HEK293 (cell line): ENCODE data around the gene BACH2.

Experiments used
- MZF1 ChIP-seq: fragments of 450-650 bp; formaldehyde crosslinking; IDR thresholded peaks from 2 replicates; pipeline ENCODE4 v1.5.1; 2017; ENCODE audit warnings: missing biosample characterization, missing genetic modification characterization, borderline replicate concordance
- ZBTB8A ChIP-seq: fragments of 450-650 bp; formaldehyde crosslinking; IDR thresholded peaks from 2 replicates; pipeline ENCODE4 v1.5.1; 2016; ENCODE audit warnings: missing biosample characterization, missing genetic modification characterization
- ZNF23 ChIP-seq: fragments of 450-650 bp; formaldehyde crosslinking; IDR thresholded peaks from 2 replicates; pipeline ENCODE4 v1.5.1; 2016; ENCODE audit warnings: missing biosample characterization, missing genetic modification characterization, borderline replicate concordance
- ZNF311 ChIP-seq: fragments of 450-650 bp; formaldehyde crosslinking; IDR thresholded peaks from 2 replicates; pipeline ENCODE4 v1.5.1; 2017; ENCODE audit warnings: missing biosample characterization, missing genetic modification characterization, borderline replicate concordance
- ZNF660 ChIP-seq: fragments of 450-650 bp; IDR thresholded peaks from 2 replicates; pipeline ENCODE4 v1.5.1; 2018; ENCODE audit warnings: missing biosample characterization, mild to moderate bottlenecking, missing genetic modification characterization
- ZSCAN16 ChIP-seq: fragments of 450-650 bp; formaldehyde crosslinking; IDR thresholded peaks from 2 replicates; pipeline ENCODE4 v1.5.1; 2016; ENCODE audit warnings: missing biosample characterization, missing genetic modification characterization
- TF ChIP-seq, protein P1 (sequence below): fragments of 450-650 bp; formaldehyde crosslinking; IDR thresholded peaks from 2 replicates; pipeline ENCODE4 v1.5.1; 2016; ENCODE audit warnings: missing biosample characterization, missing genetic modification characterization
- TF ChIP-seq, protein P2 (sequence below): fragments of 450-650 bp; formaldehyde crosslinking; IDR thresholded peaks from 2 replicates; pipeline ENCODE4 v1.5.1; 2016; ENCODE audit warnings: missing biosample characterization, missing genetic modification characterization
- TF ChIP-seq, protein P3 (sequence below): fragments of 450-650 bp; formaldehyde crosslinking; IDR thresholded peaks from 2 replicates; pipeline ENCODE4 v1.5.1; 2016; ENCODE audit warnings: missing biosample characterization, missing genetic modification characterization

DNA sequence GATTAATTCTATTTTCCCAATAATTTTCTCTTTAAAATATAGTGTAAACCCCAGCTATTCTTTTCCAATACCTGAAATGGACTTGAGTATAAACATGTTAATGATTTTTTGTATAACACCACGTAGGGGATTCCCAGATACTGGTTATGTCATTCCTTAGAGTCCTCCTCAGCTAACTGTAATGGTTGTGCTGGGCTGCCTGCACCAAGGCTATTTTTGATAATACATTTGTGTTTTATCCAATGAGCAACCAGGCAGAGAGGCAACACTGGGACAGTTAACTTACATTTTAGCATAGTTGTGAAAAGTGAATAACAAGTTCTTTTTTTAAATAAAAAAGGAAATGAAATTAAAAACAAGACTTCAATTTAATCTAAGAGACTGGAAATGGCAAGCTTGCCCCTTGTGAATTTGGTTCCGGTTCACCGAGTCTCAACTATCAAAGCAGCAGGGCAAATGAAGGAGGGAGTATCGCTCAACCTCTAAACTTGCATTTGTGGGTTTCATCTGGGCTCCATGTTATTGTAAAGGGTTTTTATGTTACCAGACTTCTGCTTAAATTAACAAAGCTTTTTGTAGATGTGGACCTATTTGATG, 18.8 kb upstream of the BACH2 start:
- TF ChIP-seq, protein P1, sequence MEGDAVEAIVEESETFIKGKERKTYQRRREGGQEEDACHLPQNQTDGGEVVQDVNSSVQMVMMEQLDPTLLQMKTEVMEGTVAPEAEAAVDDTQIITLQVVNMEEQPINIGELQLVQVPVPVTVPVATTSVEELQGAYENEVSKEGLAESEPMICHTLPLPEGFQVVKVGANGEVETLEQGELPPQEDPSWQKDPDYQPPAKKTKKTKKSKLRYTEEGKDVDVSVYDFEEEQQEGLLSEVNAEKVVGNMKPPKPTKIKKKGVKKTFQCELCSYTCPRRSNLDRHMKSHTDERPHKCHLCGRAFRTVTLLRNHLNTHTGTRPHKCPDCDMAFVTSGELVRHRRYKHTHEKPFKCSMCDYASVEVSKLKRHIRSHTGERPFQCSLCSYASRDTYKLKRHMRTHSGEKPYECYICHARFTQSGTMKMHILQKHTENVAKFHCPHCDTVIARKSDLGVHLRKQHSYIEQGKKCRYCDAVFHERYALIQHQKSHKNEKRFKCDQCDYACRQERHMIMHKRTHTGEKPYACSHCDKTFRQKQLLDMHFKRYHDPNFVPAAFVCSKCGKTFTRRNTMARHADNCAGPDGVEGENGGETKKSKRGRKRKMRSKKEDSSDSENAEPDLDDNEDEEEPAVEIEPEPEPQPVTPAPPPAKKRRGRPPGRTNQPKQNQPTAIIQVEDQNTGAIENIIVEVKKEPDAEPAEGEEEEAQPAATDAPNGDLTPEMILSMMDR (tag by site-specific recombination), result no peak
- TF ChIP-seq MZF1 (tag by site-specific recombination) (no peak), ZNF311 (tag by site-specific recombination) (no peak), ZSCAN16 (tag by site-specific recombination) (no peak), ZNF660 (no peak), ZBTB8A (tag by site-specific recombination) (no peak), ZNF23 (tag by site-specific recombination) (no peak)
- TF ChIP-seq, protein P2, sequence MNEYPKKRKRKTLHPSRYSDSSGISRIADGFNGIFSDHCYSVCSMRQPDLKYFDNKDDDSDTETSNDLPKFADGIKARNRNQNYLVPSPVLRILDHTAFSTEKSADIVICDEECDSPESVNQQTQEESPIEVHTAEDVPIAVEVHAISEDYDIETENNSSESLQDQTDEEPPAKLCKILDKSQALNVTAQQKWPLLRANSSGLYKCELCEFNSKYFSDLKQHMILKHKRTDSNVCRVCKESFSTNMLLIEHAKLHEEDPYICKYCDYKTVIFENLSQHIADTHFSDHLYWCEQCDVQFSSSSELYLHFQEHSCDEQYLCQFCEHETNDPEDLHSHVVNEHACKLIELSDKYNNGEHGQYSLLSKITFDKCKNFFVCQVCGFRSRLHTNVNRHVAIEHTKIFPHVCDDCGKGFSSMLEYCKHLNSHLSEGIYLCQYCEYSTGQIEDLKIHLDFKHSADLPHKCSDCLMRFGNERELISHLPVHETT (tag by site-specific recombination), result no peak
- TF ChIP-seq, protein P3, sequence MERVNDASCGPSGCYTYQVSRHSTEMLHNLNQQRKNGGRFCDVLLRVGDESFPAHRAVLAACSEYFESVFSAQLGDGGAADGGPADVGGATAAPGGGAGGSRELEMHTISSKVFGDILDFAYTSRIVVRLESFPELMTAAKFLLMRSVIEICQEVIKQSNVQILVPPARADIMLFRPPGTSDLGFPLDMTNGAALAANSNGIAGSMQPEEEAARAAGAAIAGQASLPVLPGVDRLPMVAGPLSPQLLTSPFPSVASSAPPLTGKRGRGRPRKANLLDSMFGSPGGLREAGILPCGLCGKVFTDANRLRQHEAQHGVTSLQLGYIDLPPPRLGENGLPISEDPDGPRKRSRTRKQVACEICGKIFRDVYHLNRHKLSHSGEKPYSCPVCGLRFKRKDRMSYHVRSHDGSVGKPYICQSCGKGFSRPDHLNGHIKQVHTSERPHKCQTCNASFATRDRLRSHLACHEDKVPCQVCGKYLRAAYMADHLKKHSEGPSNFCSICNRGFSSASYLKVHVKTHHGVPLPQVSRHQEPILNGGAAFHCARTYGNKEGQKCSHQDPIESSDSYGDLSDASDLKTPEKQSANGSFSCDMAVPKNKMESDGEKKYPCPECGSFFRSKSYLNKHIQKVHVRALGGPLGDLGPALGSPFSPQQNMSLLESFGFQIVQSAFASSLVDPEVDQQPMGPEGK, result no peak
